GM23338 (cell line): ENCODE results near the gene PGBD2. TPM values are rescaled to one million over a fixed set of nuclear protein-coding genes. Genes with fewer than 3 reads are reported as not detected.

Experiments used
- ATAC-seq: fragments of 200-7000 bp; cut with Tn5 transposase; 3 replicates; pipeline ENCODE4 v1.9.1; 2020
- DNase-seq: peaks from one replicate; pipeline ENCODE4 v3.0.0-alpha.2; 2015; ENCODE audit warnings: low spot score
- H2AFZ ChIP-seq: fragments of 200-600 bp; sonication (generic); 2 replicates; pipeline ENCODE4 v1.8.0; 2016; ENCODE audit warnings: antibody characterized with exemption, mild to moderate bottlenecking, moderate library complexity
- H3F3A ChIP-seq: fragments of 200-600 bp; sonication (generic); replicated peaks from 2 replicates; pipeline ENCODE4 v1.8.0; 2017; ENCODE audit warnings: antibody characterized with exemption, mixed run types, low read depth
- H3K27ac ChIP-seq: fragments of 200-600 bp; sonication (generic); 2 replicates; pipeline ENCODE4 v1.6.1; 2016; ENCODE audit warnings: low read depth
- H3K27me3 ChIP-seq: fragments of 200-600 bp; sonication (generic); 2 replicates; pipeline ENCODE4 v1.8.0; 2016; ENCODE audit warnings: mild to moderate bottlenecking, mixed run types, moderate library complexity; ENCODE audit not compliant: insufficient read depth
- H3K36me3 ChIP-seq: fragments of 200-600 bp; sonication (generic); 2 replicates; pipeline ENCODE4 v1.8.0; 2016; ENCODE audit warnings: mild to moderate bottlenecking; ENCODE audit not compliant: insufficient read depth
- H3K4me1 ChIP-seq: fragments of 200-600 bp; sonication (generic); 2 replicates; pipeline ENCODE4 v1.8.0; 2016; ENCODE audit warnings: mild to moderate bottlenecking, moderate library complexity; ENCODE audit not compliant: insufficient read depth
- H3K4me2 ChIP-seq: fragments of 200-600 bp; sonication (generic); 2 replicates; pipeline ENCODE4 v1.7.1; 2017; ENCODE audit warnings: mixed run types
- H3K4me3 ChIP-seq: fragments of 200-600 bp; sonication (generic); 2 replicates; pipeline ENCODE4 v1.6.1; 2016; ENCODE audit warnings: mixed run types
- H3K79me2 ChIP-seq: fragments of 200-600 bp; sonication (generic); replicated peaks from 2 replicates; pipeline ENCODE4 v1.8.0; 2017; ENCODE audit warnings: mild to moderate bottlenecking; ENCODE audit not compliant: insufficient read depth
- H3K9me2 ChIP-seq: fragments of 200-600 bp; sonication (generic); 2 replicates; pipeline ENCODE4 v1.8.0; 2017; ENCODE audit not compliant: insufficient read depth
- H4K20me1 ChIP-seq: fragments of 200-600 bp; sonication (generic); replicated peaks from 2 replicates; pipeline ENCODE4 v1.8.0; 2017; ENCODE audit warnings: mild to moderate bottlenecking; ENCODE audit not compliant: insufficient read depth
- H3K27ac Mint-ChIP-seq: 2 replicates; pipeline ENCODE4 v1.8.0; 2020; ENCODE audit warnings: inconsistent platforms, mild to moderate bottlenecking, moderate library complexity, mixed read lengths
- H3K27me3 Mint-ChIP-seq: 3 replicates; pipeline ENCODE4 v1.8.0; 2022; ENCODE audit warnings: low read depth, mild to moderate bottlenecking, moderate library complexity, mixed read lengths, inconsistent platforms; ENCODE audit not compliant: insufficient read depth, poor library complexity
- H3K36me3 Mint-ChIP-seq: 3 replicates; pipeline ENCODE4 v1.8.0; 2021; ENCODE audit warnings: low read depth, mild to moderate bottlenecking, inconsistent platforms, moderate library complexity, mixed read lengths
- H3K4me1 Mint-ChIP-seq: 3 replicates; pipeline ENCODE4 v1.8.0; 2020; ENCODE audit warnings: mild to moderate bottlenecking, inconsistent platforms, mixed read lengths
- H3K4me3 Mint-ChIP-seq: 3 replicates; pipeline ENCODE4 v1.8.0; 2021; ENCODE audit warnings: moderate library complexity, mild to moderate bottlenecking, inconsistent platforms, mixed read lengths
- H3K9me3 Mint-ChIP-seq: 3 replicates; pipeline ENCODE4 v1.8.0; 2020; ENCODE audit warnings: moderate library complexity, mild to moderate bottlenecking, inconsistent platforms, mixed read lengths
- CREB1 ChIP-seq: fragments of 250-450 bp; sonication (Bioruptor Pico); IDR thresholded peaks from 2 replicates; pipeline ENCODE4 v1.5.0; 2020; ENCODE audit warnings: low read depth, mild to moderate bottlenecking, moderate library complexity
- CTCF ChIP-seq, 2 experiments: fragments of 200-600 bp in 1 of 2; sonication (generic) in 1 of 2; conservative IDR thresholded peaks; 2 replicates each; pipeline versions ENCODE4 v1.5.1 to v1.6.1; 2016 to 2017; ENCODE audit warnings: antibody characterized with exemption in 2 of 2, low read depth in 2 of 2, mild to moderate bottlenecking in 2 of 2, moderate library complexity in 1 of 2
- ETS1 ChIP-seq: IDR thresholded peaks from 2 replicates; pipeline ENCODE4 v1.6.1; 2016; ENCODE audit warnings: antibody characterized with exemption
- EZH2 ChIP-seq: fragments of 200-600 bp; sonication (generic); IDR thresholded peaks from one replicate; pipeline ENCODE4 v1.8.0; 2017; ENCODE audit warnings: antibody characterized with exemption, mild to moderate bottlenecking, low read depth; ENCODE audit not compliant: unreplicated experiment
- JUNB ChIP-seq: IDR thresholded peaks from one replicate; pipeline ENCODE4 v1.6.1; 2016; ENCODE audit warnings: antibody characterized with exemption; ENCODE audit not compliant: unreplicated experiment
- POLR2AphosphoS5 ChIP-seq: IDR thresholded peaks from 2 replicates; pipeline ENCODE4 v1.6.1; 2016; ENCODE audit warnings: antibody characterized with exemption, low read depth
- REST ChIP-seq: IDR thresholded peaks from one replicate; pipeline ENCODE4 v1.6.1; 2018; ENCODE audit warnings: antibody characterized with exemption; ENCODE audit not compliant: unreplicated experiment
- ZNF114 ChIP-seq: fragments of 250-450 bp; sonication (Bioruptor Pico); IDR thresholded peaks from 2 replicates; pipeline ENCODE4 v1.5.0; 2020; ENCODE audit warnings: mild to moderate bottlenecking, moderate library complexity
- ZNF462 ChIP-seq: fragments of 250-450 bp; sonication (Bioruptor Pico); IDR thresholded peaks from 2 replicates; pipeline ENCODE4 v1.5.0; 2020; ENCODE audit warnings: mild to moderate bottlenecking, moderate library complexity
- long read RNA-seq: library from polyadenylated mRNA; unstranded; transcript quantifications from one replicate; pipeline ENCODE4 v2.0.0, GENCODE V29; 2020; ENCODE audit not compliant: unreplicated experiment
- polyA plus RNA-seq: library from polyadenylated mRNA; unstranded; fragments of >200 nt; fragmentation: Nextera tagmentation; extraction: Ambion mirVana; gene quantifications from 2 replicates; pipeline ENCODE4 v1.2.1, GENCODE V29; 2016
- total RNA-seq: library from RNA; depleted of rRNA; stranded (reverse); fragments of >200 nt; shearing (Covaris generic); gene quantifications from 2 replicates; pipeline ENCODE4 v1.2.3, GENCODE V29; 2014; rRNA removed

PGBD2 gene
- 6.6 and 10.2 TPM in 2 replicates for total RNA-seq
- 4.8 and 5.7 TPM in 2 replicates for polyA plus RNA-seq
- long read RNA-seq, transcript PGBD2-201 (3 exons, 2,136 nt) = major isoform, 6 of 8 reads
- long read RNA-seq, partial matches to known transcripts = 0 of 8 reads
- long read RNA-seq, other reads (novel, unspliced or antisense) = 1 of 8 reads

GRCh38 chr1:248906009-248906752, at the start of gene PGBD2:
PGBD2 (plus strand) TSS chr1:248906235; CDS start chr1:248913863, 7,628 bp downstream.
- H2AFZ ChIP-seq = peak within 1 kb of the TSS; percentile 82; the same call in 1 of the 2 replicates
- no peak for TF ChIP-seq JUNB
- TF ChIP-seq ZNF462 (CRISPR knock-in tag) = no peak
- no peak for TF ChIP-seq ETS1
- TF ChIP-seq POLR2AphosphoS5 = peak; percentile 93
- TF ChIP-seq EZH2 = no peak
- TF ChIP-seq REST = no peak
- no peak for TF ChIP-seq ZNF114 (CRISPR knock-in tag)
- peak; percentile 57 for TF ChIP-seq CREB1 (CRISPR knock-in tag)
- peak; percentile 63 to 80 for TF ChIP-seq CTCF (conservative IDR thresholded peaks at IDR 0.05; ENCODE audit: low read depth in 2 of 2)
- peak within 1 kb of the TSS; percentile 84 for H3K4me3 ChIP-seq
- no peaks in the 10 kb centered on the region for H4K20me1 ChIP-seq
- peaks cover 18% of the 10 kb centered on the region for H3K36me3 Mint-ChIP-seq
- peak within 1 kb of the TSS; percentile 99 for H3K27ac ChIP-seq
- DNase-seq = peak; percentile 97
- no peaks in the 10 kb centered on the region for H3K9me2 ChIP-seq
- H3F3A ChIP-seq = no peaks in the 10 kb centered on the region
- H3K4me3 Mint-ChIP-seq = peak within 1 kb of the TSS; percentile 94
- H3K36me3 ChIP-seq = no peaks in the 10 kb centered on the region
- H3K4me1 Mint-ChIP-seq = peaks cover 35% of the 10 kb centered on the region
- peak within 1 kb of the TSS; percentile 99 for H3K27ac Mint-ChIP-seq
- ATAC-seq = peak; percentile 92
- H3K27me3 Mint-ChIP-seq = peaks cover 5% of the 10 kb centered on the region
- H3K79me2 ChIP-seq = peaks cover 45% of the 10 kb centered on the region
- no peaks in the 10 kb centered on the region; the same call in 1 of the 2 replicates for H3K27me3 ChIP-seq
- peaks cover 3% of the 10 kb centered on the region; the same call in 1 of the 3 replicates for H3K9me3 Mint-ChIP-seq
- peak within 1 kb of the TSS; percentile 89 for H3K4me2 ChIP-seq
- peaks cover 23% of the 10 kb centered on the region for H3K4me1 ChIP-seq
